K562 (cell line): ENCODE measurements around the gene RNPEPL1. TPM values are rescaled to one million over a fixed set of nuclear protein-coding genes. Genes with fewer than 3 reads are reported as not detected.

Source experiments
- ARHGAP35 ChIP-seq: fragments of 450-650 bp; IDR thresholded peaks from 2 replicates; pipeline ENCODE4 v1.6.1; 2018; ENCODE audit not compliant: partially characterized antibody
- BHLHE40 ChIP-seq: IDR thresholded peaks from 2 replicates; pipeline ENCODE4 v1.6.1; 2011; ENCODE audit warnings: low read length, improper control_type of control experiment
- BRCA1 ChIP-seq, 2 experiments: fragments of 450-650 bp in 1 of 2; sonication (generic) in 1 of 2; formaldehyde crosslinking in 1 of 2; IDR thresholded peaks; 2 replicates each; pipeline versions ENCODE4 v1.5.0 to v1.6.1; 2017 to 2020; ENCODE audit warnings: mild to moderate bottlenecking in 1 of 2, missing genetic modification reagents in 1 of 2
- CCNT2 ChIP-seq: IDR thresholded peaks from 2 replicates; pipeline ENCODE4 v1.6.1; 2011; ENCODE audit warnings: borderline replicate concordance, low read depth, mild to moderate bottlenecking, moderate library complexity, mixed read lengths, low read length; ENCODE audit not compliant: insufficient read length; ENCODE audit errors: extremely low read depth
- CREM ChIP-seq: IDR thresholded peaks from 2 replicates; pipeline ENCODE4 v1.6.1; 2014; ENCODE audit warnings: antibody characterized with exemption, low read depth
- EHMT2 ChIP-seq: fragments of 450-650 bp; IDR thresholded peaks from 2 replicates; pipeline ENCODE4 v1.6.1; 2018; ENCODE audit warnings: antibody characterized with exemption
- ETV1 ChIP-seq: fragments of 450-650 bp; conservative IDR thresholded peaks from 2 replicates; pipeline ENCODE4 v1.6.1; 2016; ENCODE audit warnings: missing genetic modification characterization, control low read depth, low read depth, missing compliant biosample characterization
- FIP1L1 ChIP-seq: fragments of 200-400 bp; formaldehyde crosslinking; IDR thresholded peaks from 2 replicates; pipeline ENCODE4 v1.6.1; 2018; ENCODE audit warnings: mild to moderate bottlenecking, low read depth, low read length; ENCODE audit not compliant: poor library complexity, severe bottlenecking
- ILK ChIP-seq: fragments of 450-650 bp; IDR thresholded peaks from 2 replicates; pipeline ENCODE4 v1.6.1; 2016; ENCODE audit warnings: missing genetic modification characterization, low read depth, mild to moderate bottlenecking, missing compliant biosample characterization, moderate library complexity, borderline replicate concordance
- LEF1 ChIP-seq: fragments of 450-650 bp; IDR thresholded peaks from 2 replicates; pipeline ENCODE4 v1.6.1; 2016; ENCODE audit warnings: mild to moderate bottlenecking
- MECOM ChIP-seq: fragments of 250-450 bp; sonication (Bioruptor Pico); IDR thresholded peaks from 2 replicates; pipeline ENCODE4 v1.8.0; 2022; ENCODE audit warnings: inconsistent platforms
- SETDB1 ChIP-seq: IDR thresholded peaks from one replicate; pipeline ENCODE4 v1.6.1; 2012; ENCODE audit warnings: low read length, control low read depth, inconsistent platforms
- SP2 ChIP-seq: IDR thresholded peaks from 2 replicates; pipeline ENCODE4 v1.6.1; 2011; ENCODE audit warnings: mild to moderate bottlenecking, low read depth, low read length, moderate library complexity; ENCODE audit not compliant: poor library complexity, severe bottlenecking; ENCODE audit errors: extremely low read depth
- SUPT5H ChIP-seq: fragments of 450-650 bp; IDR thresholded peaks from 2 replicates; pipeline ENCODE4 v1.6.1; 2016
- TCF3 ChIP-seq: sonication (generic); formaldehyde crosslinking; IDR thresholded peaks from 2 replicates; pipeline ENCODE4 v1.4.0; 2020; ENCODE audit warnings: mild to moderate bottlenecking, missing genetic modification reagents
- ZNF133 ChIP-seq: fragments of 250-450 bp; sonication (Bioruptor Pico); IDR thresholded peaks from 2 replicates; pipeline ENCODE4 v1.4.0; 2020; ENCODE audit warnings: mild to moderate bottlenecking
- ZNF174 ChIP-seq: fragments of 250-450 bp; sonication (Bioruptor Pico); IDR thresholded peaks from 2 replicates; pipeline ENCODE4 v1.4.0; 2020; ENCODE audit warnings: mild to moderate bottlenecking
- ZNF551 ChIP-seq: fragments of 250-450 bp; sonication (Bioruptor Pico); IDR thresholded peaks from 2 replicates; pipeline ENCODE4 v1.5.0; 2021; ENCODE audit warnings: mild to moderate bottlenecking, moderate library complexity
- ZNF75A ChIP-seq: fragments of 450-650 bp; formaldehyde crosslinking; IDR thresholded peaks from 2 replicates; pipeline ENCODE4 v1.4.0; 2020; ENCODE audit warnings: mild to moderate bottlenecking
- polyA plus RNA-seq, 8 experiments: library from polyadenylated mRNA; depleted of rRNA in 4 of 8; stranded (reverse) in 5 of 8; unstranded in 3 of 8; fragments of >200 nt; fragmentation: Nextera tagmentation in 2 of 8; fragmentation: Illumina TruSeq in 1 of 8; extraction: Ambion mirVana in 2 of 8; extraction: Trizol in 1 of 8; gene quantifications; 2 replicates each; pipeline versions ENCODE4 v1.2.1 to v1.2.3, GENCODE V29; 2011 to 2014; ENCODE audit warnings: inconsistent platforms in 1 of 8, missing spikeins in 1 of 8
- total RNA-seq, 7 experiments: library from RNA; depleted of rRNA in 6 of 7; stranded (reverse); fragments of >200 nt in 6 of 7; fragmentation: Illumina TruSeq in 2 of 7; extraction: Trizol in 2 of 7; gene quantifications; 2 replicates each; pipeline versions ENCODE4 v1.2.1 to v1.2.3, GENCODE V29; 2011 to 2021; ENCODE audit warnings: low replicate concordance in 1 of 7
- TF ChIP-seq, protein P1 (sequence below): sonication (generic); formaldehyde crosslinking; IDR thresholded peaks from 2 replicates; pipeline ENCODE4 v1.4.0; 2020; ENCODE audit warnings: mild to moderate bottlenecking, missing genetic modification reagents
- TF ChIP-seq, protein P2 (sequence below): fragments of 450-650 bp; IDR thresholded peaks from 2 replicates; pipeline ENCODE4 v1.6.1; 2016; ENCODE audit warnings: antibody characterized with exemption
- TF ChIP-seq, protein P3 (sequence below): fragments of 250-450 bp; sonication (Bioruptor Pico); IDR thresholded peaks from 2 replicates; pipeline ENCODE4 v1.9.0; 2021; ENCODE audit warnings: mild to moderate bottlenecking
- TF ChIP-seq, protein P4 (sequence below): sonication (generic); formaldehyde crosslinking; IDR thresholded peaks from 2 replicates; pipeline ENCODE4 v1.8.0; 2022; ENCODE audit warnings: mild to moderate bottlenecking, missing genetic modification reagents
- TF ChIP-seq, protein P5 (sequence below): fragments of 450-650 bp; IDR thresholded peaks from one replicate; pipeline ENCODE4 v1.6.1; 2018; ENCODE audit warnings: mild to moderate bottlenecking, moderate library complexity; ENCODE audit not compliant: partially characterized antibody

RNPEPL1 gene
- total and polyA plus RNA-seq, 9 of the 15 experiments (the other 6 are each of a cell fraction or from before 2014, with no cell fraction given) = 0.07 to 38.7 (median 5.6) TPM

DNA sequence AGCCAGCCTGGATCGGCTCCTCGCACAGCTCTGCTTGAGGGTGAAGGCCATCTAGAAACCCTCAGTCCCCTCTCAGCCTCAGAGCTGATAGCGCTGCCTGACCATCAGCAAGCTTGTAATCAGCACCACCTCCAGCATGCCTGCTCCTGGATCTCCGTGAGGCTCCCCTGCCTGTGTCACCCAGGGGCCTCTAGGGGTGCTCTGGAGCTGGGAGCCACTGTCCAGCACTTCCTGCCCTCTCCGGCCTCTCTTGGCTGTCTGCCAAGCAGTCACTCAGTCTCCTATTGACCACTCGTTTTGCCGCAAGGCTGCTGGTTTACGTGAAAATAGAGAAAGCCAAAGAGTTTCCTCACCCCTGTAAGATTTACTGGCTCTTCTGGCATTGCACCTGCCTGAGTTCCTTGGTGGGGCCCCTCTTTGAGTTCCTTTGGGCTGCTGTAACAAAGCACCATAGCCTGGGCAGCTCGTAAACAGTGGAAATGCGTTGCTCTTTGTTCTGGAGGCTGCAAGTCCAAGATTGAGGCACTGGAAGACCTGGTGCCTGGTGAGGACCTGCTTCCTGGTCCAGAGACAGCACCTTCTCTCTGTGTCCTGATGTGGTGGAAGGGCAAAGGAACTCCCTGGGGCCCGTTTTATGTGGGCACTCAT lies 36.1 kb downstream of the RNPEPL1 start (continued):
- TF ChIP-seq, protein P1, sequence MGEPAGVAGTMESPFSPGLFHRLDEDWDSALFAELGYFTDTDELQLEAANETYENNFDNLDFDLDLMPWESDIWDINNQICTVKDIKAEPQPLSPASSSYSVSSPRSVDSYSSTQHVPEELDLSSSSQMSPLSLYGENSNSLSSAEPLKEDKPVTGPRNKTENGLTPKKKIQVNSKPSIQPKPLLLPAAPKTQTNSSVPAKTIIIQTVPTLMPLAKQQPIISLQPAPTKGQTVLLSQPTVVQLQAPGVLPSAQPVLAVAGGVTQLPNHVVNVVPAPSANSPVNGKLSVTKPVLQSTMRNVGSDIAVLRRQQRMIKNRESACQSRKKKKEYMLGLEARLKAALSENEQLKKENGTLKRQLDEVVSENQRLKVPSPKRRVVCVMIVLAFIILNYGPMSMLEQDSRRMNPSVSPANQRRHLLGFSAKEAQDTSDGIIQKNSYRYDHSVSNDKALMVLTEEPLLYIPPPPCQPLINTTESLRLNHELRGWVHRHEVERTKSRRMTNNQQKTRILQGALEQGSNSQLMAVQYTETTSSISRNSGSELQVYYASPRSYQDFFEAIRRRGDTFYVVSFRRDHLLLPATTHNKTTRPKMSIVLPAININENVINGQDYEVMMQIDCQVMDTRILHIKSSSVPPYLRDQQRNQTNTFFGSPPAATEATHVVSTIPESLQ (CRISPR knock-in tag) = no peak
- TF ChIP-seq FIP1L1 (no peak), SUPT5H (no peak), TCF3 (CRISPR knock-in tag) (peak; percentile 8; the same call in 1 of the 2 replicates), ZNF133 (no peak), ZNF75A (CRISPR knock-in tag) (no peak), LEF1 (no peak), CREM (peak; percentile 59; the same call in 1 of the 2 replicates), ILK (tag) (no peak), ETV1 (tag) (peak; percentile 89), ZNF551 (no peak), ARHGAP35 (no peak), BRCA1 (IDR thresholded peaks at IDR 0.05) (no peak), BRCA1 (CRISPR knock-in tag; IDR thresholded peaks at IDR 0.05) (no peak), EHMT2 (peak; percentile 40; the same call in 1 of the 2 replicates), ZNF174 (CRISPR knock-in tag) (no peak), SETDB1 (no peak), MECOM (CRISPR knock-in tag) (no peak), BHLHE40 (peak; percentile 38), CCNT2 (no peak), SP2 (peak; percentile 43)
- TF ChIP-seq, protein P2, sequence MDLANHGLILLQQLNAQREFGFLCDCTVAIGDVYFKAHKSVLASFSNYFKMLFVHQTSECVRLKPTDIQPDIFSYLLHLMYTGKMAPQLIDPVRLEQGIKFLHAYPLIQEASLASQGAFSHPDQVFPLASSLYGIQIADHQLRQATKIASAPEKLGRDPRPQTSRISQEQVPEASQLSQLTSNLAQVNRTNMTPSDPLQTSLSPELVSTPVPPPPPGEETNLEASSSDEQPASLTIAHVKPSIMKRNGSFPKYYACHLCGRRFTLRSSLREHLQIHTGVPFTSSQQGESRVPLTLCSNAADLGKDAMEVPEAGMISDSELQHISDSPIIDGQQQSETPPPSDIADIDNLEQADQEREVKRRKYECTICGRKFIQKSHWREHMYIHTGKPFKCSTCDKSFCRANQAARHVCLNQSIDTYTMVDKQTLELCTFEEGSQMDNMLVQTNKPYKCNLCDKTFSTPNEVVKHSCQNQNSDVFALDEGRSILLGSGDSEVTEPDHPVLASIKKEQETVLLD = no peak
- TF ChIP-seq, protein P3, sequence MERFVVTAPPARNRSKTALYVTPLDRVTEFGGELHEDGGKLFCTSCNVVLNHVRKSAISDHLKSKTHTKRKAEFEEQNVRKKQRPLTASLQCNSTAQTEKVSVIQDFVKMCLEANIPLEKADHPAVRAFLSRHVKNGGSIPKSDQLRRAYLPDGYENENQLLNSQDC = no peak
- TF ChIP-seq, protein P4, sequence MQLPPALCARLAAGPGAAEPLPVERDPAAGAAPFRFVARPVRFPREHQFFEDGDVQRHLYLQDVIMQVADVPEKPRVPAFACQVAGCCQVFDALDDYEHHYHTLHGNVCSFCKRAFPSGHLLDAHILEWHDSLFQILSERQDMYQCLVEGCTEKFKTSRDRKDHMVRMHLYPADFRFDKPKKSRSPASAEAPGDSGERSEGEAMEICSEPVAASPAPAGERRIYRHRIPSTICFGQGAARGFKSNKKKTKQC (CRISPR knock-in tag) = no peak
- TF ChIP-seq, protein P5, sequence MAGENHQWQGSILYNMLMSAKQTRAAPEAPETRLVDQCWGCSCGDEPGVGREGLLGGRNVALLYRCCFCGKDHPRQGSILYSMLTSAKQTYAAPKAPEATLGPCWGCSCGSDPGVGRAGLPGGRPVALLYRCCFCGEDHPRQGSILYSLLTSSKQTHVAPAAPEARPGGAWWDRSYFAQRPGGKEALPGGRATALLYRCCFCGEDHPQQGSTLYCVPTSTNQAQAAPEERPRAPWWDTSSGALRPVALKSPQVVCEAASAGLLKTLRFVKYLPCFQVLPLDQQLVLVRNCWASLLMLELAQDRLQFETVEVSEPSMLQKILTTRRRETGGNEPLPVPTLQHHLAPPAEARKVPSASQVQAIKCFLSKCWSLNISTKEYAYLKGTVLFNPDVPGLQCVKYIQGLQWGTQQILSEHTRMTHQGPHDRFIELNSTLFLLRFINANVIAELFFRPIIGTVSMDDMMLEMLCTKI = no peak
